Stimulated activated CD8-positive, alpha-beta memory T cell treated with anti-CD3 and anti-CD28 coated beads, Interleukin-7, amount 100 ng/mL, for 48 hours (primary cell): ENCODE results near the gene CPPED1.
"Not testable (repeated sequence)": the region's sequence is repeated elsewhere in the genome, so short reads cannot be mapped to it uniquely, and the experiment has no call there.

Experiments used
- DNase-seq, 2 donors: peaks; one replicate each; pipeline ENCODE4 v3.0.0-alpha.2; 2020; ENCODE audit warnings: low read depth in 1 of 2; ENCODE audit errors: extremely low read depth in 1 of 2

The CPPED1 gene

DNA sequence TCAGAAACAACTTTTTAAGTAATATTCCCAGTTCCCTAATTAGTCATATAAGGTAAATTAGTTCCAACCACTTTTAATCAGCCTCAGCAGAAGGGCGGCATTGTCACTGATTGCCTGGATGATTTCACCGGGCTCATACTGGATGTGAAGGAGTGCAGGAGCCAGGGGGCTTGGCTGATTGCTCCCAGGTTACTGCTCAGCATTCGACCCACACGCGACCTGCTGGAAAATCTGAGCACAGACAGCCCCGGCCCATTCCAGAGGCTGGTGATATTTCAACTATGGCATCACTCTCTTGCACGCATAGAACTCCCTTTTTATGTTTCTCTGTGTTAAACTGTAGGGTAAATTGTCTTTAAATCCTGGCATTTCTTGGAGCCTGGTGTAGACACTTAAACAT, 34.2 kb downstream of the CPPED1 start:
- DNase-seq, result no peak

DNA sequence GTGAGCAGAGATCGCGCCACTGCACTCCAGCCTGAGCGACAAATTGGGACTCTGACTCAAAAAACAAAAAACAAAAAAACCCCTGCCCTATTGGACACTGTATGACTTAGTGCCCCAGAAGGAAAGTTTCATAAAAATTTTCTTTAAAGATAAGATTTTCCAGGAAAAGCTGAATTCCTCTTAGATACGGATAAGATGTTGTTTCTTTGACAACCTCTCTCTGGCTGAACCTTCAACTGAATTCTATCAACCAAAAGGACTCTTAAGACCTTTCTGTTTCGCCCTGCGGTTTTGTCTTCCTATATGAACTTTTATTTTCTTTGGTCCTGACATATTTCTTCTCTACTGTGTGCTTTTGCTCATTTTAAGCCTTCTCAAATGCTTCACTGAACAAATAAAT, 35.8 kb downstream of the CPPED1 start:
- no peak for DNase-seq

DNA sequence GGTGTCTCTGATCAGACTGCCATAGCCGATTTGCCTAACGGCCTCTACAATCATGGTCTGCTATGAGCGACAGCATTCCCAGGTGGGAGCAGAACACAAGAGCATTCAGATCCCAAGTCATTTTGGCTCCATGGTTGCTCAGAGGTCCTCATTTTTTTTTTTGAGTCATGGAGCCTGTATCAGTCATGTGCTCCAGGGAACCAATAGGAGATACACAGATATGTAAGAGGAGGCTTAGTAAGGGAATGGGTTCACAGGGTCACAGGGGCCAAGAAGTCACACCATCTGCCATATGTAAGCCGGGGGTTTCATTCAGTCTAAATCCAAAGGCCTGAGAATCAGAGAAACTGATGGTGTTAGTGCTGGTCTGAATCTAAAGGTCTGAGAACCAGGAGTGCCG, 36.8 kb downstream of the CPPED1 start:
- no peak for DNase-seq

DNA sequence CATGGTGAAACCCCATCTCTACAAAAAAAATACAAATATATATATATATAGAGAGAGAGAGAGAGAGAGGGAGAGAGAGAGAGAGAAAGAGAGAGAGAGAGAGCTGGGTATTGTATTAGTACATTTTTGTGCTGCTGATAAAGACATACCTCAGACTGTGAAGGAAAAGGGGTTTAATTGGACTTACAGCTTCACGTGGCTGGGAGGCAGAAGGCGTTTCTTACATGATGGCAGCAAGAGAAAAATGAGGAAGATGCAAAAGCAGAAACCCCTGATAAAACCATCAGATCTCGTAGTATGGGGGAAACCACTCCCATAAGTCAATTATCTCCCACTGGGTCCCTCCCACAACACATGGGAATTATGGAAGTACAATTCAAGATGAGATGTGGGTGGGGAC, 37.5 kb downstream of the CPPED1 start:
- not testable (repeated sequence) for DNase-seq

DNA sequence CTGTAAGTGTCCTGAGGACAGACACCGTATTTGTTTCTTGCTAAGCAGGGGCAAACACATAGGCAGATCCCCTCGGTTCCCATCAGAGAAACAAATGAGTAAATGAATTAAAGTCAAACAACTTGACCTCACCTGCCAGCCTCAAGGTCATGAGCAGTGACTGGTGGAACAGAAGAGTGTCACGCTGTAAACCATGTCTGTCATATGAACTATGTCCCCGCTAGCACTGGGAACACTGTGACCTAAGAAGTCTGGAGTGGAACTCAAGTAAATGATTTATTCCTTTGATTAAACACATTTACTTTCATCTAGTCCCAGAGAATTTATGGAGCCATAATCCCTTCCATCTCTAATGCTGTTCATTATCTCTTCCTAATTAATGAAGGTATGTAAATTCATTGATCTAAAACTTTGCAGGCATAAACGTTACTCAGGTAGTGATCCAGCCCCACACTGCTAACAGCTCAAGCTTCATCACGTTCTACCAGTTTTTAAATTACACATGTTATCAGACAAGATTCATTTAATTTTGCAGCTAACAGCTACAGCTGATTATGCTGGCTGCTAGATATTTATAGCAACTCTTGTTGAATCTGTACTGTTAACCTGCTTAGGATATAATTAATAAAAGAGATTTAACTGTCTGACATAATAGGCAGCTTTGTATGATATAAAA, 38.7 kb downstream of the CPPED1 start:
- DNase-seq, result no peak

DNA sequence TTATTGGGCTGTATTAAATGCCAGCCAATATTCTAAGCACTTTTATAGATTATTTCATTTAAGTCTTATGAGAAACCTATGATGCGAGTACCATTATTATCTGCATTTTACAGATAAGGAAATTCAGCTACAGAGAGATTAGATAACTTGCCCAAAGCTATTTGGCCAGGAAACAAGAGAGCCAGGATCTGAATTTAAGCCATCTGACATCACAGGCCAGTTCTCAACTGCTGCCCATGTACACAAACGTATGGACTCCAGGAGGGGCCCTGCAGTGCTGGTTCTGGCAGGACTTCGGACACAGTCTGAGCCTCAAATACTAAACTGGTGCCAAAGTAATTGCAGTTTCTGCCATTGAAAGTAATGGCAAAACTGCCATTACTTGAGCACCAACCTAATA, 40.2 kb downstream of the CPPED1 start:
- DNase-seq, result no peak

DNA sequence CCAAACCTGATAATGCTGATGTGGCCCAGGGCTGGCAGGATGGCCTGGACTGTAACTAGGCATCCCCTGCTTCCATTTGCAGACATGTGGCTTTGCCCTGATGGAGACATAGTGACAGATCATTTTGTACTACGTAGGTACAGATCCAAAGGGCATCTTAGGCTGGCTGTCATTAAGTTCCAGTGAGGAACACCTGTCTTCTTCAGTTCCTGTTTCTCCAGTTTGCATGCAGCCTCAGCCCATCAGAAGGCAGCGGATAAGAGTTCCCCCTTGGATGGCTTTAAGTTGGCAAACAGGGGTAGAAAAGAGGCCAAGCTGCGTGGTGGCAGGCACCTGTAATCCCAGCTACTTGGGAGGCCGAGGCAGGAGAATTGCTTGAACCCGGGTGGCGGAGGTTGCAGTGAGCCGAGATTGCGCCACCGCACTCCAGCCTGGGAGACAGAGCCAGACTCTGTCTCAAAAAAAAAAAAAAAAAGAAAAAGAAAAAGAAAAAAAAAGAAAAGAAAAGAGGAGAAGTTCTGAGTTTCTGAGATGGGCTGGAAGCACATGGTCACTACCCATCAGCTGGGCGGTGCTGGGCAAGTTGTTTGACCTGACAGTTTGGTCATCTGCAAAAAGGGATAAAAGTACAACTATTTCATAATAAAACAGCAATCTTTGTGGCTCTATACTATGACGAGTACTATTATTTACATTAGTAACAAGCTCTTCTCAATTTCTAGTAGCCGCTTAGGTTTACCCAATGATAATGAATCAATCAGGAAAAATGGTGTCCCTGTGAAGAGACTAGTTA, 42.7 kb downstream of the CPPED1 start:
- DNase-seq, result no peak

DNA sequence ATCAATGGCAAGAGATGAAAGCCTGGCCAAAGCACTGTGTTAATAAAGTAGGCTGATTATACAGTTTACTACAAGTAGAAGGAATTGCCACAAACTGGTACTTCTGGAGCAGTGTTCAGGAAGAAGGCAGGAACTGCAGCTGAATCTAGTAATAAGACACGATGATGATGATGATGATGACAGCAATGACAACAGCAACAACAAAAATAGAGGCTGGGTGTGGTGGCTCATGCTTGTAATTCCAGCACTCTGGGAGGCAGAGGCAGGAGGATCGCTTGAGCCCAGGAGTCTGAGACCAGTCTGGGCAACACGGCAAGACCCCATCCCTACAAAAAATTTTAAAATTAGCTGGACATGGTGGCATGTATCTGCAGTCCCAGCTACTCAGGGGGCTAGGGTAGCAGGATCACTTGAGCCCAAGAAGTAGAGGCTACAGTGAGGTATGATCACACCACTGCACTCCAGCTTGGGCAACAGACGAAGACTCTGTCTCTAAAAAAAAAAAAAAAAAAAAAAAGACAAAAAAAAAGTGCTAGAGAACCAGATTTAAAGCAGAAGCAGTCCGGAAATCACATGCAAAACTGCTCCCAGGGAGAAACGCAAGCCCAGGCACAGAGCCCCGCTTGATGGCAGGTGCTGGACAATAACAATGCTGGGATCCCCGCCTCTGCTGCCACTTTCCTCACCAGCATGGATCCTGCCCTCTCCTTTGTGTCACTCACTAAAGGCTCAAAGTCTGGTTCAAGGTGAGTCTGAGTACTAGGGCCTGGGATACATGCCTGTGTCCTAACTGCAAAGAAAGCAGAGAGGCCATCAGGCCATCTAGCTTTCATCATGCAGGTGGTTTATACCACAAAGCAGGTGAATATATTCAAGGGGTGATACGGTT, 44.8 kb downstream of the CPPED1 start:
- no peak for DNase-seq

DNA sequence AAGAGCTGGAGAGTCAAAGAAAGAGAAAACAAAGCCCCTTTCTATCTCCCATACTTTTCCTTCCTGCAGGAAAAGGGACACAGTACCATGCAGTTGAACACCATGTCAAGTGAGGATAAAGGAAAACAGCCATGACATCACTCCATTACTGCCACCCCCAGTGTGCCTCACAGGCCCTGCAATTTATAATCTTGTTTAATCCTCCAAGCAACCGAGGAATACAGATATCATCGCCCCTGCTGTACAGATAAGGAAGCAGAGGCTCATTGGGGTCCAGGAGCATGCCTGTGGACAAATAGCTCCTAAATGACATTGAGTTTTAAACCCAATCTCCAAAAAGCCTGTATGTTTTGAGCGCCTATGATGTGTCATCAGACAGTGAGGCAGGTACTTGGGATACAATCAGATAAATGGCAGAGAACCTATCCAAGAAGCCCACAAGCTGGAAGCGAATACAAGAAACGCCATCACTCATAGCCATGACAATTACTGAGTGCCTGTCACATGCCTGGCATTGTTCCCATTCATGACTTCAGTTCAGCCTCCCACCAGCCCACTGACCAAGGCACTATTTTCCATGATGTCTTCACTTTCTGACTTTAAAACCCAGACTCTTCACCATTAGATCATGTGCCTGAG, 45.5 kb downstream of the CPPED1 start:
- no peak for DNase-seq

DNA sequence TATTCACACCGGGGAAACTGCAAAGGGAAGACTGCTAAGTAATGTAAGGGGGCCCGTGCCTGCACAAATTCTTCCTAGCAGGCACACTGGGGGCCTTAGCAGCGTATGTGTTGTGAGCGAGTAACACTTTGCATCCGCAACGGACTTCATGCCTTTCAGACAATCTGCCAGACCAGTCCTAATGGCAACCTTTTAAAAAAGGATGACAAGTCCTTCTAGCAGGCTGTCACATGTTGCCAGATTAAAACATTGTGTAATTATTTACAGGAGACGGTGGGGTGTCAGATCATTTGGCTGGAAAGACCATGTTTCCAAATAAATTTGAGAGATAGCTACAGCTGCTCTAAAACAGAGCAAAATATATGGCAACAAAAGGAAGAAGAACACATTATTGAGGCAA, 46.1 kb downstream of the CPPED1 start:
- DNase-seq, result no peak

DNA sequence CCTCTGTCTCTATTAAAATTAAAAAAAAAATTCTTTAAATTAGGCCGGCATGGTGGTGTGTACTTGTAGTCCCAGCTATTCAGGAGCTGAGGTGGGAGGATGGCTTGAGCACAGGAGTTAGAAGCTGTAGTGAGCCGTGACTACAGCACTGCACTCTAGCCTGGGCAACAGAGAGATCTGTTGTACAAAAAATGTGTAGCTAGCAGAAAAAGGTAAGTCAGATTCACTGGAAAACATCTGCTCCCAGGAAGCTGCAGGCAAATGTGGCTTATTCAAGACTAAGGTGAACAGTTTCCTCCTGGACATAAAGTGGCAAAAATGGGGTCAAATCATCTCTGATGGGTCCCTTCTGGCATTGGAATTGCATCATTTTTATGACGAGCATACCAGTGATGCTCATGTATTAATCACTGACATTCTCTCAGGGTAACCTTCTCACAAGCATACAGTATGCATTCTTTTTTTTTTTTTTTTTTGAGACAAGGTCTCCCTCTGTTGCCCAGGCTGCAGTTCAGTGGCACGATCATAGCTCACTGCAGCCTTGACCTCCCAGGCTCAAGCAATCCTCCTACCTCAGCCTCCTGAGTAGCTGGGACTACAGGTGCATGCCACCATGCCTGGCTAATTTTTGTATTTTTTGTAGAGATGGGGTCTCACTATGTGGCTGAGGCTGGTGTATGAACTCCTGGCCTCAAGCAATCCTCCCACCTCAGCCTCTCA, 48.7 kb downstream of the CPPED1 start:
- DNase-seq, result no peak

DNA sequence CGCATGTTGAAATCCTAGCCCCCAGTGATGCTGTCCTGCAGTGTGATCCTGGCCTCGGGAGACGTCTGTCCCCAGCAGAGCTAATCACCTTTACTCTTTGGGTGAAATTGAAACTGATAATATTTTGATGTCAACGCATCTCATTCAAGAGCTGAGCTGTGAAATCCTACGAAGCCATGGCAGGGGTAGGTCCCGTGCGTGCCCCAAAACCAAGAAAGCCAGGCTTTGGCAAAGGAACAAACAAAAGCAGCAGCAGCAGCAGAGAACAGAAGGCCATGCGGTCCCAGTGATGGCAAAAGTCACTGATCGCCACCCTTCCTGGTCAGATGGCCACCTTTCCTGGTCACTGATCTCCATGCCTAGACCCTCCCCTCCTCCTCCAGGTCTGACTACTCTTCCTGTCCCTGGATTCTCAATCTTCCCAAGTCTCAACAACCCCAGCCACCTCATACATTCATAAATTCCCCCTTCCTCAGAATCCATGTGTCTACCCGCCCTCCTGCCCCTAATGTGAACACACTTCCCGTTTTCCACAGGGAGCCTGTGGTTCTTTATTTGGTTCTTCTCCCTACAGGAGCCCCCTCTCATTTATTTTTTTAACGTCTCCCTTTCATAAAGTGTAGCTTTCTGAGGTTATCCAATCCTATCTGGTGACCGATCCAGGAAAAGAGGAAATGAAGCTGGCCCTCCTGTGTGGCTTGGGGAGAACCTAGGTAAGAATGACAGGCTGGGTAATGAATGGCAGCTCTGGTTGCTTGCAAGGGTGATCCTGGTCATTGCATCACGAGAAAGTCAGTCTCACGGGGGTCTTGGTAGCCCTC, 50.3 kb downstream of the CPPED1 start:
- DNase-seq, result no peak

DNA sequence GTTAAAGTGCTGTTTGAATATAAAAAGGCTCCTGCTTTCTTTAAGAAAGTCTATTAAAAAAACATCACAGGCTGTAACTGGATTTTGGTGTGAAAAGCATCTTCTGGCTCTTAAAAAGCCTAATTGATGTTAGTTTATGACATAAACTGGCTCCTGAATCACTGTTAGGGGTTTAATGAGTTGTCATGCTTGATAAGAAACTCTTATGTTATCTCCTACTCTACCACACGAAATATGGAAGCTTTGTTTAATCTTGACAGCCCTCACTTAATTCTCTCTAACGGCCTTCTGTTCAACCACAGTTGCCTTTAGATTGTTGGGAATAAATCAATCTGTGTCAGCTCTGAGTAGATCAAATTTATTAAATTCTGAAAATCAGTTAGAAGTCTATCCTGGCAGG, 51.5 kb downstream of the CPPED1 start:
- no peak for DNase-seq

DNA sequence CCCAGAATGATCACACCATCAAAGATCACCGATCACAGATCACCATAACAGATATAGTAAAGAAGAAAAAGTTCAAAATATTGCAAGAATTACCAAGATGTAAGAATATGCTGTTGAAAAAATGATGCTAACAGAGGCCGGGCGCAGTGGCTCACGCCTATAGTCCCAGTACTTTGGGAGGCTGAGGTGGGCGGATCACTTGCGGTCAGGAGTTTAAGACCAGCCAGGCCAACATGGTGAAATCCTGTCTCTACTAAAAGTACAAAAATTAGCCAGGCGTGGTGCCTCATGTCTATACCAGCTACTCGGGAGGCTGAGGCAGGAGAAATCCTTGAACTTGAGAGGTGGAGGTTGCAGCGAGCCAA, 53.2 kb downstream of the CPPED1 start:
- DNase-seq, result no peak

DNA sequence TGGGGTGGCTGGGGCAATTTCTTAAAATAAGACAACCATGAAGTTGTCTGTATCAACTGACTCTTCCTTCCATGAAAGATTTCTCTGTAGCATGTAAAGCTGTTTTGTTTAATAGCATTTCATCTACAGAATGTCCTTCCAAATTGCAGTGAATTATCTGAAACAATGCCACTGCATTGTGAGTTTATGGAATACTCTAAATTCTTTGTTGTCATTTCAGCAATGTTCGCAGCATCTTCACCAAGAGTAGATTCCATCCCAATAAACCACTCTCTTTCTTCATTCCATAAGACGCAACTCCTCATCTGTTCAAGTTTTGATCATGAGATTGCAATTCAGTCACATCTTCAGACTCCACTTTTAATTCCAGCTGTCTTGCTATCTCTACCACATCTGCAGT, 54.6 kb downstream of the CPPED1 start:
- no peak for DNase-seq

DNA sequence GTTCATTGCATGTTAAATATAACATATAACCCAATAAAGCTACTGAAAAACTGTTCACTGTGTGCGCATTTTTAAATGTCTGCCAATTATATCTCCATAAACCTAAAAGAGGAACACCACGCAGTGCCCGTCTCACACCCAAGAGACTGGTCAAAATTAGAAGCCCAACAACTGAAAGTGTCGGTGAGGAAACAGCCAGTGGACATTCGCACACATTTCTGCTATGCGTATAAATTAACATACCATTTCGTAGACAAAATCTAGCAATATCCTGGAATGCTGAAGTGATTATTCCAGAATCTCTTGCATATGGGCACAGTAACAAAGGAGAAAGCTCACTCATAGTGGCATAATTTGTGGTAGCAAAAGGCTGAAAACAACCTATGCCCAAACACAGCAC, 55.9 kb downstream of the CPPED1 start:
- no peak for DNase-seq

DNA sequence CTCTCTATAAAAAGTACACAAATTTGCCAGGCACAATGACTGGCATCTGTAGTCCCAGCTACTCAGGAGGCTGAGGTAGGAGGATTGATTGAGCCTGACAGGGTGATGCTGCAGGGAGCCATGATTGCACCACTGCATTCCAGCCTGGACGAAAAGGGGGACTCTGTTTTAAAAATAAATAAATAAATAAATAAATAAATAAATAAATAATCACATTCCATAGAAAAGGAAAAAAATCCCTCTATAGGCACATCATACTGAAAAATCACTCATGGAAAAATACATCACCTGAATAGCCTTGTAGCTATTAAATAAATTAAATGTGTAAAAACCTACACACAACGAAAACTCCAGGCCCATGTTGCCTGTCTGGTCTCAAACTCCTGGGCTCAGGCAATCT, 56.4 kb downstream of the CPPED1 start:
- no peak for DNase-seq

DNA sequence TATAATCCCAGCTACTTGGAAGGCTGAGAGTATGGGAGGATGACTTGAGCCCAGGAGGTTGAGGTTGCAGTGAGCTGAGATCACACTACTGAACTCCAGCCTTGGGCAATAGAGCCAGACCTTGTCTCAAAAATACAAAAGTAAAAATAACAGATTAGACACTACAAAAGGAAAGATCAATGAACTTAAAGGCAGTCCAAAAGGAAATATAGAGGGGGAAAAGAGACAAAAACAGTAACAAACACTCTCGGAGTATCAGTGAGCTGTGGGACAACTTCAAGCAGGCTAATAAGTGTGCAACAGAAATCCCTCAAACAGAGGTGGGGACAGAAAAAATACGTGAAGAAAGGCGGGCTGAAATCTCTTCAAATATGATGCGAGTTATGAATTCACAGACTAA, 58.8 kb downstream of the CPPED1 start:
- no peak for DNase-seq

DNA sequence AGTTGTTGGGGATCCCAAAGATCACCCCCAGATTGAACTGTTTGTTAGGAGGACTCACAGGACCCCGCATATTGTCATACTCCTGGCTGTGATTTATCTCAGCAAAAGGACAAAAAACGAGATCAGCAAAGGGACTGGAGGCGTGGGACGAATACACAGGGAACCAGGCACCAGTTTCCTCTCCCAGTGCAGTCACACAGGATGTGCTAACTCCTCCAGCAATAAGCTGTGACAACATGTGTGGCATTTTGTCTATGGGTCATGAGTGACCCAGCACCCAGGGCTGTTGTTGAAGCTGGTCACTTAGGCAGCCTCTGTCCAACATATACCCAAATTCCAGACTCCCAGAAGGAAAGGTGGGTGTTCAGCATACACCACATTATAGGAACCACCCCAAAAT, 60.9 kb downstream of the CPPED1 start:
- no peak for DNase-seq
